ENCODE data around the gene CRAT. TPM values are rescaled to one million over a fixed set of nuclear protein-coding genes. Genes with fewer than 3 reads are reported as not detected.
A peak's percentile ranks its signal among the peaks of the same experiment; 100 is the strongest.

The CRAT gene
- total and polyA plus RNA-seq, 8 donors: 13.0 to 92.2 (median 29.2) TPM

GRCh38 chr9:129142138-129142935, 31.7 kb upstream of the CRAT start:
- peaks cover 85 to 98% (median 89%) of the 10 kb centered on the region in 4 donors for H3K4me1 ChIP-seq
- DNase-seq: no peak
- intact Hi-C loops (cut with DNase I; ENCODE audit: low total_unique reads): no loop called here
- no peaks in the 10 kb centered on the region for H3K27me3 ChIP-seq
- peak overlapping the region; percentile 98 to 100 (median 98) for H3K27ac ChIP-seq
- 55 to 71% (median 65%) methylated on average over 15 of the region's 15 CpGs for WGBS, 5 donors
- H3K4me3 ChIP-seq: peak overlapping the region in 3 of 4 donors; percentile 43 to 46 (median 44)
- H3K36me3 ChIP-seq: peaks cover 19 to 54% (median 32%) of the 10 kb centered on the region in 4 donors
- H3K9me3 ChIP-seq: no peaks in the 10 kb centered on the region
- TF ChIP-seq EP300 (IDR thresholded peaks at IDR 0.05) (no peak), CTCF (IDR thresholded peaks at IDR 0.05) (no peak), POLR2A (IDR thresholded peaks at IDR 0.05) (no peak), POLR2AphosphoS5 (IDR thresholded peaks at IDR 0.05) (no peak)

- H3K4me1 ChIP-seq: peaks cover 78 to 93% (median 79%) of the 10 kb centered on the region in 4 donors
- H3K9me3 ChIP-seq: no peaks in the 10 kb centered on the region
- H3K36me3 ChIP-seq: peaks cover 28 to 54% (median 37%) of the 10 kb centered on the region in 4 donors
- peak; percentile 32 to 78 (median 73) for TF ChIP-seq POLR2AphosphoS5 (IDR thresholded peaks at IDR 0.05)
- no peak for TF ChIP-seq CTCF (IDR thresholded peaks at IDR 0.05)
- no peaks in the 10 kb centered on the region for H3K27me3 ChIP-seq
- 3 to 14% (median 10%) methylated on average over 9 to 13 of the region's 13 CpGs for WGBS, 5 donors
- intact Hi-C loops (cut with DNase I; ENCODE audit: low total_unique reads): no loop called here
- H3K4me3 ChIP-seq: peak overlapping the region; percentile 38 to 46 (median 44)
- peak; percentile 70 to 88 for DNase-seq
- peak overlapping the region; percentile 98 to 100 (median 98) for H3K27ac ChIP-seq
Observed at GRCh38 chr9:129141066-129142041, 30.8 kb upstream of the CRAT start.

DNA sequence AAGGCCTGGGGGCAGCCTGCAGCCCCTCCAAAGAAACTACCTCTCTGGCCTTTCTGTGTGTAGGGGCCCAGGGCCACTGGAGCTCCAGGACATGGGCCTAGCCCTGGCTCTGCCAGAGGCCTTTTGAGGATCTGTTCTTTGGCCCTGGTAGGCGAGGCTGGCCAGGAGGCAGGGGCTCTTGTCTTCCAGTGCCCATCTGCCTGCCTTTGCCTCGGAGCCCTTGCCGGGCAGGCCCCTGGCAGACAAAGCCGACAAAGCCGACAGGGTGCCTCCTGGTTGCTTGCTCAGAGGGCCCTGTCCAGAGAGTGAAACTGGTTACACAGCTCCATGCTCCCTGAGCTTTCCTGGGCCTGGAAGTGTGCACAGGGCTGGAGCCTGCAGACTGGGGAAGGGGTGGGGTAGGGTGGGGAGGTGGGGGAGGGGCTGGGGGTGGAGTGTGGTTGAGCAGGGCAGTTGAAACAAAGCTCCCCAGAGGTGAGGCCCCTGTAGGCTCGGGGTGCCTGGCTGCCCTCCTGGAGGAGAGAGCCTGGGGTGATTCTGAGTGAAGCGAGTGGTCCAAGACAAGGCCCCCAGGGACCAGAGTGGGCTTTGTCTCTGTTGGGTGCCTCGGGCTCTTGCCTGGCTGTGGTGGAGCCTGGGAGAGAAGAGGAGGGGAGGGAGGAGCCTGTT, 29.9 kb upstream of the CRAT start:
- 4 to 10% (median 9%) methylated on average over 7 to 8 of the region's 8 CpGs for WGBS, 5 donors
- TF ChIP-seq POLR2A (IDR thresholded peaks at IDR 0.05): no peak
- TF ChIP-seq POLR2AphosphoS5 (IDR thresholded peaks at IDR 0.05): peak in 1 of 3 donors; percentile 60
- no peak for TF ChIP-seq CTCF (IDR thresholded peaks at IDR 0.05)
- TF ChIP-seq EP300 (IDR thresholded peaks at IDR 0.05): no peak
- DNase-seq: peak; percentile 73 to 84
- peaks cover 70 to 84% (median 71%) of the 10 kb centered on the region in 4 donors for H3K4me1 ChIP-seq
- no peaks in the 10 kb centered on the region for H3K27me3 ChIP-seq
- peak overlapping the region; percentile 38 to 46 (median 44) for H3K4me3 ChIP-seq
- peak overlapping the region; percentile 98 to 100 (median 98) for H3K27ac ChIP-seq
- no peaks in the 10 kb centered on the region for H3K9me3 ChIP-seq
- H3K36me3 ChIP-seq: peaks cover 27 to 59% (median 45%) of the 10 kb centered on the region in 4 donors
- intact Hi-C loops (cut with DNase I; ENCODE audit: low total_unique reads): no loop called here

Data from stomach (tissue), 9 donors.